Uterus (tissue), 4 donors: ENCODE data around the gene S100P. TPM values are rescaled to one million over a fixed set of nuclear protein-coding genes. Genes with fewer than 3 reads are reported as not detected.

Experiments
- DNase-seq, 2 donors: peaks; one replicate each; pipeline ENCODE4 v3.0.0-alpha.2; 2019 to 2020
- H3K27ac ChIP-seq, 2 donors: fragments of 200-600 bp; sonication (generic); 1 replicate in 1 of 2; 2 replicates in 1 of 2; pipeline ENCODE4 v1.5.1; 2016 to 2018
- H3K27me3 ChIP-seq, 2 donors: fragments of 200-600 bp; sonication (generic); one replicate each; pipeline ENCODE4 v1.5.1; 2018 to 2019; ENCODE audit warnings: control low read depth in 1 of 2
- H3K36me3 ChIP-seq, 2 donors: fragments of 200-600 bp; sonication (generic); one replicate each; pipeline ENCODE4 v1.5.1; 2019; ENCODE audit warnings: control low read depth in 1 of 2
- H3K4me1 ChIP-seq, 2 donors: fragments of 200-600 bp; sonication (generic); one replicate each; pipeline ENCODE4 v1.5.1; 2018 to 2019; ENCODE audit warnings: control low read depth in 1 of 2
- H3K4me3 ChIP-seq, 2 donors: fragments of 200-600 bp; sonication (generic); 1 replicate in 1 of 2; 2 replicates in 1 of 2; pipeline ENCODE4 v1.5.1; 2018 to 2019; ENCODE audit warnings: mild to moderate bottlenecking in 1 of 2
- H3K9me3 ChIP-seq, 2 donors: fragments of 200-600 bp; sonication (generic); one replicate each; pipeline ENCODE4 v1.5.1; 2019; ENCODE audit warnings: control low read depth in 1 of 2
- CTCF ChIP-seq, 4 experiments: fragments of 200-600 bp in 2 of 4; fragments of 450-650 bp in 2 of 4; sonication (generic) in 2 of 4; IDR thresholded peaks; one replicate each; pipeline ENCODE4 v1.5.1; 2016 to 2019; ENCODE audit warnings: antibody characterized with exemption in 4 of 4, mild to moderate bottlenecking in 2 of 4, moderate library complexity in 1 of 4
- POLR2A ChIP-seq, 2 donors: fragments of 450-650 bp; IDR thresholded peaks; one replicate each; pipeline ENCODE4 v1.6.1; 2016; ENCODE audit warnings: antibody characterized with exemption in 2 of 2, mild to moderate bottlenecking in 1 of 2, moderate library complexity in 1 of 2
- intact Hi-C: fragments of 100-400 bp; cut with DNase I; formaldehyde crosslinking; loops from one replicate; pipeline ENCODE4 v1.15.1; 2023; ENCODE audit warnings: low total_unique reads
- total RNA-seq, 4 donors: library from RNA; depleted of rRNA in 3 of 4; stranded (reverse); fragments of >200 nt in 3 of 4; gene quantifications; one replicate each; pipeline versions ENCODE4 v1.1.0 to v1.2.4, GENCODE V29; 2014 to 2023
- donor health status: DM: yes; HTN: yes; CAD: no.

The S100P gene
- total RNA-seq, 4 donors from 2014 or later, result 0.26 to 1.3 TPM; not detected in 2

DNA sequence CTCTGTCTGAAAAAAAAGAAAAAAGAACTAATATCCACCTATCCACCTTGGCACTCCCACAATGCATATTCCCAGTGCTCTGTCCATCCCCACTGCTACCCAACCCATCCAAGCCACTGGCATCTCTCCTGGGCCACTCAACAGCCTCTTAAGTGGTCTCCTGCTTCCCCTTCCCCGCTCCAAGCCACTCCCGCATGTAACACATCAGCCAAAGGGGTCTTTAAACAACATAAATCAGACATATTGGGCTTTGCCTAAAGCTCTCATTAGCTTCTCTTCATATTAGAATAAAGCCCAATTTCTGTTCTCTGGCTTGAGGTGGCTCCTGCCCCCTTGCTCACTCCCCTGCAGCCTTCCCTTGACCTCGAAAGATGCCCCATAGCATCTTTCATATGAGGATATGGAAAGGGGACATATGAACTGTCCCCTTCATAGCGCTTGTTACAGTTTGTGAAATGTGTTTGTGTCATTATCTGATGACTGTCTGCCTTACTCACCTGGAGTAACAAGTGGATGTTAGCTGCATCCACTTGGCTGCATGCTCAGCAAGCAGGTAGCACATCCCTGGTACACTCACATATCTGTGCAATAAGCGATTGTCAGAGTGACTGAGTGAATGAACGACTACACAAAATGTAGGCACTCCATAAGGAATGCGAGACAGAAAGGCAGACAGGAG, 25.4 kb downstream of the S100P start:
- no peaks in the 10 kb centered on the region for H3K9me3 ChIP-seq
- H3K4me1 ChIP-seq, result peaks cover 0 to 5% of the 10 kb centered on the region in 2 donors
- no peak for DNase-seq
- H3K36me3 ChIP-seq, result no peaks in the 10 kb centered on the region
- H3K27me3 ChIP-seq, result no peaks in the 10 kb centered on the region
- H3K4me3 ChIP-seq, result no peak overlapping the region
- intact Hi-C loops, result no loop called here
- TF ChIP-seq CTCF (IDR thresholded peaks at IDR 0.05), result no peak
- no peak for TF ChIP-seq POLR2A (IDR thresholded peaks at IDR 0.05)
- H3K27ac ChIP-seq, result no peak overlapping the region

DNA sequence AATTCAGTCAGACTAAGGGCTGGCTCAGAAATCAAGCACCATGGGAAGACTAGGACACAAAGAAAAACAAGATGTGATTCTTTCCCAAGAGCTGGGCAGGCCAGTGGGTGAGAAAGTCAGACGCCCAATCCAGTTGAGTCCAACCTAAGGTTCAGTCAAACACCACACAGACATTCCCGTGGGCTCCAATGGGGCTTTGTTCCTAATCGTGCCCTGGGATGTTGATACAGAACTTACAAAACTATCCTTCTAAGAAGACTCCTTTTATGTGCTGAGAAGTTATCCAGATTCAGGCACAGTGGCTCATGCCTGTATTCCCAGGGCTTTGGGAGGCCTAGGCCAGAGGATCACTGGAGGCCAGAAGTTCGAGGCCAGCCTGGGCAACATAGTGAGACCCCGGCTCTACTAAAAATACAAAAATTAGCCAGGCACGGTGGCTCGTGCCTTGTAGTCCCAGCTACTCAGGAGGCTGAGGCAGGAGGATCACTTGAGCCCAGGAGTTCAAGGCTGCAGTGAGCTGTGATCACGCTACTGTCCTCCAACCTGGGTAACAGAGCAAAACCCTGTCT, 26.0 kb downstream of the S100P start:
- intact Hi-C loops, result loop anchor here (5.0 kb wide), 1 partner anchor 153 kb away; no protein-coding TSS in a partner anchor
- Histone ChIP-seq H3K27ac (no peak overlapping the region), H3K4me3 (no peak overlapping the region)

DNA sequence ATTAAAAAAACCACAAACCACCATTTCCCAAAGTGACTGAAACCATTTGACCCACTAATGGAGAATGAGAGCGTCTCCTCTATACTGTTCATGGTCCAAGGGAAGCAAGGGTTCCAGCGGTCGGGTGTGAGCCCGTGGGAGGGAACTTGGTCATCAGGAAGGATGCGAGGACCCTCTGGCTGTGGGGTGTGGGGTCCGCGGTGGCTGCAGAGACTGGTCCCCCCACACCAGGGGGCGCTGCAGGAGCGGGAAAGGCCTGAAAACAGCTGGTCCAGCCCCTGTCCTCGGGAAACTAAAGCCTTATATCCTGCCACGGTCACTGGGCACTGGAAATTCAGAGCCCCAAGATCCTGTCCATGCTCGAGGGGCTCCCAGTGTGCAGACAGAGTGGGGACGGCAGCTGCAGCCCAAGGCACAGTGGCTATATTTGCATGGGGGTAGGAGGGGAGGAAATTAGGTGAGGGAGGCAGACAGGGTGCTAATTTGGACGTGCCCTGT, 26.6 kb downstream of the S100P start:
- no peaks in the 10 kb centered on the region for H3K36me3 ChIP-seq
- H3K4me3 ChIP-seq, result no peak overlapping the region
- no peaks in the 10 kb centered on the region for H3K27me3 ChIP-seq
- DNase-seq, result peak; percentile 81 to 83
- peaks cover 0 to 5% of the 10 kb centered on the region in 2 donors for H3K4me1 ChIP-seq
- no peak for TF ChIP-seq POLR2A (IDR thresholded peaks at IDR 0.05)
- TF ChIP-seq CTCF (IDR thresholded peaks at IDR 0.05), result peak; percentile 93 to 96 (median 94)
- no peaks in the 10 kb centered on the region for H3K9me3 ChIP-seq
- intact Hi-C loops, result loop anchor here (5.0 kb wide), 1 partner anchor 152 kb away; no protein-coding TSS in a partner anchor
- H3K27ac ChIP-seq, result no peak overlapping the region

More for the DNA sequence above, 26.0 kb downstream of the S100P start:
- H3K9me3 ChIP-seq, result no peaks in the 10 kb centered on the region
- no peaks in the 10 kb centered on the region for H3K27me3 ChIP-seq
- TF ChIP-seq POLR2A (IDR thresholded peaks at IDR 0.05) (no peak), CTCF (IDR thresholded peaks at IDR 0.05) (no peak)
- no peaks in the 10 kb centered on the region for H3K36me3 ChIP-seq
- no peak for DNase-seq
- peaks cover 0 to 5% of the 10 kb centered on the region in 2 donors for H3K4me1 ChIP-seq

DNA sequence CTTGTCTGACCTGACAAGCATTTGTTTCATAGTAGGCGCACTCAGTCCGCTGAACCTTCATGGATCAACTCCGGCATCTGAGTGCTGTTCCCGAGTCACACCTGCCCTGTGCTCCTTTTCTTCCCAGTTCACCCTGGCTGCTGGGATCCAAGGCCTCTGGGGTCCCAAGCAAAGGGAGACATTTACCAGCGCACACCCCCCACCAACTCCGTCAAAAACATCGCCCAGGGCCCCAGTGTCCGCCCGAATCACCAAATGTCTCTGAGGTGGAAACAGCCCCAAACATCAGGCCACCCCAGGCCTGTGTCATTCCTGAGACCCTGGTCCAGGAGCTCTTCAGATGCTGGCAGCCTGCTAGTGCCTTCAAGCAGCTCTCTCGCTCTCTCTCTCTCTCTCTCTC, 27.4 kb downstream of the S100P start:
- Histone ChIP-seq H3K9me3 (no peaks in the 10 kb centered on the region), H3K27ac (no peak overlapping the region), H3K4me3 (no peak overlapping the region), H3K4me1 (peaks cover 0 to 5% of the 10 kb centered on the region in 2 donors), H3K27me3 (no peaks in the 10 kb centered on the region), H3K36me3 (no peaks in the 10 kb centered on the region)
- no peak for DNase-seq
- intact Hi-C loops, result loop anchor here (5.0 kb wide), 1 partner anchor 151 kb away; no protein-coding TSS in a partner anchor
- TF ChIP-seq CTCF (IDR thresholded peaks at IDR 0.05), result no peak
- TF ChIP-seq POLR2A (IDR thresholded peaks at IDR 0.05), result no peak

- H3K27me3 ChIP-seq, result no peaks in the 10 kb centered on the region
- no peaks in the 10 kb centered on the region for H3K36me3 ChIP-seq
- no peaks in the 10 kb centered on the region for H3K9me3 ChIP-seq
- intact Hi-C loops, result loop anchor here (5.0 kb wide), 1 partner anchor 149 kb away; no protein-coding TSS in a partner anchor
- DNase-seq, result no peak
- peaks cover 0 to 3% of the 10 kb centered on the region in 2 donors for H3K4me1 ChIP-seq
- no peak overlapping the region for H3K27ac ChIP-seq
- TF ChIP-seq POLR2A (IDR thresholded peaks at IDR 0.05), result no peak
- no peak for TF ChIP-seq CTCF (IDR thresholded peaks at IDR 0.05)
- H3K4me3 ChIP-seq, result no peak overlapping the region
These were observed 29.2 kb downstream of the S100P start for GRCh38 chr4:6722891-6723290.
